K562 (cell line): ENCODE results near the gene NRCAM. TPM values are rescaled to one million over a fixed set of nuclear protein-coding genes. Genes with fewer than 3 reads are reported as not detected.

Source experiments
- ATAC-seq: fragments of 200-7000 bp; cut with Tn5 transposase; 3 replicates; pipeline ENCODE4 v1.9.1; 2020; ENCODE audit warnings: moderate library complexity
- BruUV-seq: library from RNA; stranded (reverse); fragments of 400-500 nt; replicated peaks from 2 replicates; lab custom pipeline; 2021; lab: Mats Ljungman, UMichigan
- CTCF ChIA-PET: fragments of 300-600 bp; formaldehyde crosslinking; extraction: SDS; loops from one replicate; lab custom pipeline; 2021; ENCODE audit warnings: low intra/inter-chr PET ratio; lab: Yijun Ruan, JAX
- POLR2A ChIA-PET: fragments of 300-600, 350-650 bp; sonication (Branson Sonifier 250); formaldehyde crosslinking; extraction: SDS; loops from one replicate; lab custom pipeline; 2021; ENCODE audit warnings: antibody characterized with exemption, inconsistent platforms; lab: Yijun Ruan, JAX
- DNase-seq, 4 experiments: peaks; one replicate each; pipeline versions ENCODE4 v3.0.0 to v3.0.0-alpha.2; 2011 to 2018; ENCODE audit warnings: low spot score in 3 of 4, mixed read lengths in 3 of 4; ENCODE audit errors: extremely low read depth in 1 of 4
- FAIRE-seq: peaks from 2 replicates; lab custom pipeline; 2011; peaks lifted over from hg19 to GRCh38; lab: Jason Lieb, UNC
- H2AFZ ChIP-seq: 2 replicates; pipeline ENCODE4 v1.6.0; 2011; ENCODE audit warnings: low read depth, low read length, control low read depth, inconsistent platforms
- H3K27ac ChIP-seq: fragments of 200-600 bp; 3 replicates; pipeline ENCODE4 v1.8.0; 2011; ENCODE audit warnings: low read depth, mild to moderate bottlenecking, control low read depth, inconsistent platforms, low read length, moderate library complexity, mixed read lengths; ENCODE audit errors: extremely low read depth
- H3K27me3 ChIP-seq, 2 experiments: fragments of 300-600 bp in 1 of 2; 2 replicates in 1 of 2; 3 replicates in 1 of 2; pipeline versions ENCODE4 v1.6.0 to v1.8.0; 2011; ENCODE audit warnings: inconsistent platforms in 2 of 2, low read length in 2 of 2, mild to moderate bottlenecking in 1 of 2, mixed read lengths in 1 of 2, moderate library complexity in 1 of 2; ENCODE audit not compliant: control insufficient read depth in 2 of 2, insufficient read depth in 2 of 2
- H3K36me3 ChIP-seq: fragments of 300-600 bp; 3 replicates; pipeline ENCODE4 v1.8.0; 2011; ENCODE audit warnings: mild to moderate bottlenecking, low read length, inconsistent platforms; ENCODE audit not compliant: control insufficient read depth, insufficient read depth
- H3K4me1 ChIP-seq, 2 experiments: fragments of 200-600 bp in 1 of 2; replicated peaks in 1 of 2; 2 replicates in 1 of 2; 3 replicates in 1 of 2; pipeline versions ENCODE4 v1.5.1 to v1.8.0; 2011; ENCODE audit warnings: inconsistent platforms in 2 of 2, low read length in 2 of 2, mild to moderate bottlenecking in 1 of 2, mixed read lengths in 1 of 2, moderate library complexity in 1 of 2; ENCODE audit not compliant: control insufficient read depth in 2 of 2, insufficient read depth in 2 of 2
- H3K4me2 ChIP-seq: 2 replicates; pipeline ENCODE4 v1.6.1; 2011; ENCODE audit warnings: low read length, control low read depth, inconsistent platforms, mixed read lengths; ENCODE audit not compliant: insufficient read depth
- H3K4me3 ChIP-seq: fragments of 200-600 bp; sonication (generic), shearing (Covaris generic); 2 replicates; pipeline ENCODE4 v1.5.1; 2016; ENCODE audit warnings: control low read depth, inconsistent platforms
- H3K79me2 ChIP-seq: fragments of 200-600 bp; 3 replicates; pipeline ENCODE4 v1.8.0; 2011; ENCODE audit warnings: low read length, inconsistent platforms; ENCODE audit not compliant: control insufficient read depth, insufficient read depth
- H3K9ac ChIP-seq, 2 experiments: 2 replicates each; pipeline versions ENCODE4 v1.6.0 to v1.6.1; 2011; ENCODE audit warnings: low read depth in 2 of 2, low read length in 2 of 2, control low read depth in 1 of 2, inconsistent platforms in 1 of 2, mild to moderate bottlenecking in 1 of 2, mixed read lengths in 1 of 2; ENCODE audit not compliant: insufficient read depth in 1 of 2
- H3K9me1 ChIP-seq: one replicate; pipeline ENCODE4 v1.6.0; 2011; ENCODE audit warnings: inconsistent platforms, mild to moderate bottlenecking, low read length, moderate library complexity; ENCODE audit not compliant: control insufficient read depth, insufficient read depth
- H3K9me3 ChIP-seq: replicated peaks from 2 replicates; pipeline ENCODE4 v1.5.1; 2011; ENCODE audit warnings: low read depth, low read length, inconsistent platforms; ENCODE audit not compliant: control insufficient read depth, insufficient read depth
- H4K20me1 ChIP-seq: replicated peaks from 2 replicates; pipeline ENCODE4 v1.6.1; 2011; ENCODE audit warnings: low read length, inconsistent platforms, mixed read lengths; ENCODE audit not compliant: control insufficient read depth, insufficient read depth
- ATF7 ChIP-seq: fragments of 450-650 bp; IDR thresholded peaks from 2 replicates; pipeline ENCODE4 v1.7.1; 2014; ENCODE audit warnings: mild to moderate bottlenecking, moderate library complexity
- SP2 ChIP-seq: IDR thresholded peaks from 2 replicates; pipeline ENCODE4 v1.6.1; 2011; ENCODE audit warnings: mild to moderate bottlenecking, low read depth, low read length, moderate library complexity; ENCODE audit not compliant: poor library complexity, severe bottlenecking; ENCODE audit errors: extremely low read depth
- TEAD4 ChIP-seq, 2 experiments: sonication (generic) in 1 of 2; formaldehyde crosslinking in 1 of 2; IDR thresholded peaks; 2 replicates each; pipeline versions ENCODE4 v1.6.1 to v1.8.0; 2012 to 2022; ENCODE audit warnings: borderline replicate concordance in 1 of 2, inconsistent platforms in 1 of 2, low read length in 1 of 2, mild to moderate bottlenecking in 1 of 2, missing genetic modification reagents in 1 of 2
- ZFP1 ChIP-seq: fragments of 450-650 bp; formaldehyde crosslinking; IDR thresholded peaks from 2 replicates; pipeline ENCODE4 v1.4.0; 2020; ENCODE audit warnings: mild to moderate bottlenecking, mixed read lengths
- ZNF311 ChIP-seq: fragments of 250-450 bp; sonication (Bioruptor Pico); IDR thresholded peaks from 2 replicates; pipeline ENCODE4 v1.4.0; 2020; ENCODE audit warnings: mild to moderate bottlenecking, moderate library complexity
- WGBS: fragments of 100-300 bp; shearing (Covaris generic); methylation state at CpG from one replicate; pipeline ENCODE4 v1.1.6; 2016; ENCODE audit warnings: low coverage, mixed read lengths; ENCODE audit not compliant: insufficient coverage; ENCODE audit errors: missing lambda C conversion rate; 5-methylcytosine and 5-hydroxymethylcytosine counted together
- in situ Hi-C: fragments of 300-500 bp; cut with MboI; formaldehyde crosslinking; loops from 4 replicates; pipeline ENCODE4 v1.15.0; 2018; ENCODE audit warnings: inconsistent platforms, mixed read lengths
- intact Hi-C: fragments of 100-400 bp; cut with micrococcal nuclease; formaldehyde crosslinking; loops from 2 replicates; pipeline ENCODE4 v1.14.2; 2022
- polyA plus RNA-seq, 8 experiments: library from polyadenylated mRNA; depleted of rRNA in 4 of 8; stranded (reverse) in 5 of 8; unstranded in 3 of 8; fragments of >200 nt; fragmentation: Nextera tagmentation in 2 of 8; fragmentation: Illumina TruSeq in 1 of 8; extraction: Ambion mirVana in 2 of 8; extraction: Trizol in 1 of 8; gene quantifications; 2 replicates each; pipeline versions ENCODE4 v1.2.1 to v1.2.3, GENCODE V29; 2011 to 2014; ENCODE audit warnings: inconsistent platforms in 1 of 8, missing spikeins in 1 of 8
- total RNA-seq, 7 experiments: library from RNA; depleted of rRNA in 6 of 7; stranded (reverse); fragments of >200 nt in 6 of 7; fragmentation: Illumina TruSeq in 2 of 7; extraction: Trizol in 2 of 7; gene quantifications; 2 replicates each; pipeline versions ENCODE4 v1.2.1 to v1.2.3, GENCODE V29; 2011 to 2021; ENCODE audit warnings: low replicate concordance in 1 of 7
- TF ChIP-seq, protein P1 (sequence below): fragments of 250-450 bp; sonication (Bioruptor Pico); IDR thresholded peaks from 2 replicates; pipeline ENCODE4 v1.8.0; 2022; ENCODE audit warnings: moderate library complexity, mild to moderate bottlenecking, inconsistent platforms

NRCAM gene
- total and polyA plus RNA-seq, 9 of the 15 experiments (the other 6 are each of a cell fraction or from before 2014, with no cell fraction given), result 0.03 to 0.54 (median 0.12) TPM; not detected in 1

- no peaks in the 10 kb centered on the region for H3K79me2 ChIP-seq
- no peak overlapping the region for H3K4me2 ChIP-seq
- H3K4me1 ChIP-seq, result peaks cover 0 to 17% of the 10 kb centered on the region in 2 experiments; a peak in 2 of 5 replicates
- POLR2A ChIA-PET, result interaction anchor here (0.8 to 0.9 kb wide), 2 partner anchors 11 to 15 kb away, joined by 3 read pairs; no protein-coding TSS in a partner anchor
- intact Hi-C loops (no loop called here), in situ Hi-C loops (no loop called here)
- WGBS, result 82% methylated on average over 2 of the region's 2 CpGs
- H3K36me3 ChIP-seq, result no peaks in the 10 kb centered on the region
- H2AFZ ChIP-seq, result no peak overlapping the region
- ATAC-seq (no peak), DNase-seq (no peak), FAIRE-seq (no peak)
- no peak overlapping the region for H3K4me3 ChIP-seq
- H3K27ac ChIP-seq, result no peak overlapping the region
- H3K27me3 ChIP-seq, result no peaks in the 10 kb centered on the region
- CTCF ChIA-PET, result no interaction called here
- no peak overlapping the region for H3K9ac ChIP-seq
- H3K9me3 ChIP-seq, result no peaks in the 10 kb centered on the region
- no peaks in the 10 kb centered on the region for H4K20me1 ChIP-seq
- H3K9me1 ChIP-seq, result no peaks in the 10 kb centered on the region
- TF ChIP-seq ZNF311 (CRISPR knock-in tag), result no peak
- TF ChIP-seq SP2, result no peak
- TF ChIP-seq ZFP1, result no peak
- TF ChIP-seq ATF7, result no peak
- TF ChIP-seq, protein P1, sequence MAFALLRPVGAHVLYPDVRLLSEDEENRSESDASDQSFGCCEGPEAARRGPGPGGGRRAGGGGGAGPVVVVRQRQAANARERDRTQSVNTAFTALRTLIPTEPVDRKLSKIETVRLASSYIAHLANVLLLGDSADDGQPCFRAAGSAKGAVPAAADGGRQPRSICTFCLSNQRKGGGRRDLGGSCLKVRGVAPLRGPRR (CRISPR knock-in tag), result no peak
- no peak for TF ChIP-seq TEAD4 (IDR thresholded peaks at IDR 0.05; ENCODE audit: low read length)
- TF ChIP-seq TEAD4 (CRISPR knock-in tag; IDR thresholded peaks at IDR 0.05; ENCODE audit: borderline replicate concordance), result no peak
- no TSS peak for BruUV-seq
These were observed 202.0 kb downstream of the NRCAM start for GRCh38 chr7:108254259-108254658.
